HCT116 (cell line): ENCODE measurements around the gene SPG7.

Source experiments
- CEBPB ChIP-seq: IDR thresholded peaks from 2 replicates; pipeline ENCODE4 v1.6.1; 2012; ENCODE audit warnings: low read depth
- CTCF ChIP-seq, 3 experiments: fragments of 200-600 bp in 1 of 3; sonication (generic) in 1 of 3; IDR thresholded peaks in 2 of 3; conservative IDR thresholded peaks in 1 of 3; 2 replicates each; pipeline ENCODE4 v1.5.1; 2012 to 2017; ENCODE audit warnings: low read depth in 2 of 3, low read length in 2 of 3, antibody characterized with exemption in 1 of 3, borderline replicate concordance in 1 of 3, control low read depth in 1 of 3, mild to moderate bottlenecking in 1 of 3, mixed read lengths in 1 of 3, mixed run types in 1 of 3, moderate library complexity in 1 of 3; ENCODE audit not compliant: insufficient read depth in 1 of 3
- MAX ChIP-seq: IDR thresholded peaks from 2 replicates; pipeline ENCODE4 v1.6.1; 2012

GRCh38 chr16:89563639-89564392 lies 55.6 kb downstream of the SPG7 start:
- TF ChIP-seq MAX (no peak), CEBPB (no peak), CTCF (IDR thresholded peaks at IDR 0.05 in 2 of 3, conservative IDR thresholded peaks at IDR 0.05 in 1 of 3; ENCODE audit: borderline replicate concordance in 1 of 3, insufficient read depth in 1 of 3, low read depth in 2 of 3, low read length in 2 of 3) (no peak)
